HCT116 (cell line): ENCODE data around the gene FAM234A. TPM values are rescaled to one million over a fixed set of nuclear protein-coding genes. Genes with fewer than 3 reads are reported as not detected.

ENCODE experiments used
- ATAC-seq: fragments of 200-7000 bp; cut with Tn5 transposase; 2 replicates; pipeline ENCODE4 v1.9.1; 2020; ENCODE audit warnings: mild to moderate bottlenecking, moderate library complexity
- BruUV-seq: library from RNA; stranded (reverse); fragments of 400-500 nt; replicated peaks from 2 replicates; lab custom pipeline; 2021; lab: Mats Ljungman, UMichigan
- CTCF ChIA-PET: fragments of 300-600 bp; sonication (Branson Sonifier 250); formaldehyde crosslinking; loops from one replicate; lab custom pipeline; 2021; ENCODE audit warnings: antibody characterized with exemption; lab: Charles Lee
- POLR2A ChIA-PET: fragments of 300-600, 350-600 bp; sonication (Branson Sonifier 250); formaldehyde crosslinking; loops from one replicate; lab custom pipeline; 2021; ENCODE audit warnings: antibody characterized with exemption; lab: Charles Lee
- RAD21 ChIA-PET, 2 experiments: fragments of 300-600 bp; sonication (Branson Sonifier 250); formaldehyde crosslinking; loops; one replicate each; lab custom pipeline; 2023; ENCODE audit warnings: low total read pairs in 2 of 2; ENCODE audit not compliant: uncharacterized antibody in 2 of 2, unreplicated experiment in 2 of 2, low non-redundant PET in 1 of 2; lab: Charles Lee
- DNase-seq: peaks from one replicate; pipeline ENCODE4 v3.0.0-alpha.2; 2010; ENCODE audit warnings: low read depth, low spot score
- H2AFZ ChIP-seq: fragments of 200-600 bp; shearing (Covaris generic), sonication (generic); 2 replicates; pipeline ENCODE4 v1.6.1; 2017; ENCODE audit warnings: low read depth, mixed run types, mixed read lengths, antibody characterized with exemption, low read length; ENCODE audit not compliant: poor library complexity, severe bottlenecking
- H3K27ac ChIP-seq: 2 replicates; pipeline ENCODE4 v1.5.1; 2012; ENCODE audit warnings: low read depth, low read length
- H3K27me3 ChIP-seq: fragments of 200-600 bp; sonication (generic); 2 replicates; pipeline ENCODE4 v1.6.1; 2016; ENCODE audit warnings: mixed run types, low read length, mixed read lengths; ENCODE audit not compliant: insufficient read depth
- H3K36me3 ChIP-seq, 2 experiments: fragments of 200-500 bp in 1 of 2; fragments of 200-600 bp in 1 of 2; sonication (Bioruptor generic) in 1 of 2; sonication (generic) in 1 of 2; 2 replicates each; pipeline versions ENCODE4 v1.5.1 to v1.6.1; 2014 to 2016; ENCODE audit warnings: low read length in 2 of 2, inconsistent platforms in 1 of 2, mixed read lengths in 1 of 2, mixed run types in 1 of 2; ENCODE audit not compliant: insufficient read depth in 2 of 2, control insufficient read depth in 1 of 2
- H3K4me1 ChIP-seq, 2 experiments: fragments of 200-600 bp in 1 of 2; sonication (generic) in 1 of 2; 2 replicates each; pipeline versions ENCODE4 v1.5.1 to v1.6.1; 2012 to 2017; ENCODE audit warnings: low read length in 2 of 2, inconsistent platforms in 1 of 2, mild to moderate bottlenecking in 1 of 2, mixed read lengths in 1 of 2, mixed run types in 1 of 2, moderate library complexity in 1 of 2; ENCODE audit not compliant: insufficient read depth in 2 of 2, control insufficient read depth in 1 of 2
- H3K4me2 ChIP-seq: fragments of 200-600 bp; sonication (generic); 2 replicates; pipeline ENCODE4 v1.6.1; 2017; ENCODE audit warnings: mixed run types, low read length, mixed read lengths
- H3K4me3 ChIP-seq, 2 experiments: fragments of 200-600 bp in 1 of 2; sonication (generic) in 1 of 2; replicated peaks in 1 of 2; 2 replicates each; pipeline ENCODE4 v1.5.1; 2011 to 2016; ENCODE audit warnings: low read length in 2 of 2, control low read depth in 1 of 2, low read depth in 1 of 2, mild to moderate bottlenecking in 1 of 2, mixed read lengths in 1 of 2, mixed run types in 1 of 2
- H3K79me2 ChIP-seq: fragments of 200-600 bp; sonication (generic); 2 replicates; pipeline ENCODE4 v1.6.1; 2017; ENCODE audit warnings: mild to moderate bottlenecking, mixed run types, low read length, moderate library complexity, mixed read lengths; ENCODE audit not compliant: insufficient read depth
- H3K9ac ChIP-seq: fragments of 200-600 bp; sonication (generic); 2 replicates; pipeline ENCODE4 v1.6.1; 2016; ENCODE audit warnings: low read length, mixed read lengths
- H3K9me2 ChIP-seq: fragments of 200-600 bp; sonication (generic), shearing (Covaris generic); 2 replicates; pipeline ENCODE4 v1.6.1; 2017; ENCODE audit warnings: mixed run types, mild to moderate bottlenecking, moderate library complexity; ENCODE audit not compliant: insufficient read depth
- H3K9me3 ChIP-seq, 2 experiments: fragments of 200-500 bp in 1 of 2; fragments of 200-600 bp in 1 of 2; sonication (Bioruptor generic) in 1 of 2; sonication (generic) in 1 of 2; 2 replicates each; pipeline ENCODE4 v1.6.1; 2014 to 2017; ENCODE audit warnings: low read length in 2 of 2, mixed read lengths in 2 of 2, inconsistent platforms in 1 of 2, low read depth in 1 of 2, mild to moderate bottlenecking in 1 of 2, mixed run types in 1 of 2, moderate library complexity in 1 of 2; ENCODE audit not compliant: control insufficient read depth in 1 of 2, insufficient read depth in 1 of 2
- H4K20me1 ChIP-seq: fragments of 200-600 bp; sonication (generic), shearing (Covaris generic); 2 replicates; pipeline ENCODE4 v1.6.1; 2017; ENCODE audit warnings: mixed run types, mild to moderate bottlenecking, moderate library complexity; ENCODE audit not compliant: insufficient read depth
- EGR1 ChIP-seq: IDR thresholded peaks from 2 replicates; pipeline ENCODE4 v1.6.1; 2012; ENCODE audit warnings: low read depth
- EZH2phosphoT487 ChIP-seq: fragments of 200-600 bp; IDR thresholded peaks from 2 replicates; pipeline ENCODE4 v1.6.1; 2018; ENCODE audit warnings: antibody characterized with exemption, borderline replicate concordance
- JUND ChIP-seq: IDR thresholded peaks from 2 replicates; pipeline ENCODE4 v1.6.1; 2012
- POLR2AphosphoS5 ChIP-seq: IDR thresholded peaks from 2 replicates; pipeline ENCODE4 v1.6.1; 2011; ENCODE audit warnings: mild to moderate bottlenecking, low read depth, low read length, moderate library complexity
- SIN3A ChIP-seq: IDR thresholded peaks from 2 replicates; pipeline ENCODE4 v1.6.1; 2012; ENCODE audit warnings: low read depth
- SRF ChIP-seq: IDR thresholded peaks from 2 replicates; pipeline ENCODE4 v1.6.1; 2012; ENCODE audit warnings: low read depth
- ZFX ChIP-seq: fragments of 450-650 bp; IDR thresholded peaks from 2 replicates; pipeline ENCODE4 v1.6.1; 2017
- ZNF274 ChIP-seq: fragments of 200-500 bp; sonication (Bioruptor generic); IDR thresholded peaks from 2 replicates; pipeline ENCODE4 v1.6.1; 2014; ENCODE audit warnings: mild to moderate bottlenecking, low read depth, low read length, inconsistent platforms
- intact Hi-C: fragments of 100-400 bp; cut with micrococcal nuclease; formaldehyde crosslinking; loops from 2 replicates; pipeline ENCODE4 v1.10.0; 2022
- total RNA-seq: library from RNA; stranded (reverse); gene quantifications from one replicate; pipeline ENCODE4 v1.2.1, GENCODE V29; 2021; ENCODE audit not compliant: unreplicated experiment

FAM234A gene
- total RNA-seq, 1 experiment from 2014 or later: 36.4 TPM

GRCh38 chr16:193441-193840, 41.2 kb upstream of the FAM234A start:
- peaks cover 5 to 11% of the 10 kb centered on the region in 2 experiments for H3K36me3 ChIP-seq
- no TSS peak for BruUV-seq

GRCh38 chr16:194516-194915, 40.1 kb upstream of the FAM234A start:
- no peaks in the 10 kb centered on the region for H3K27me3 ChIP-seq
- no peaks in the 10 kb centered on the region for H3K79me2 ChIP-seq
- no peak overlapping the region for H3K4me3 ChIP-seq
- no peaks in the 10 kb centered on the region for H3K9me2 ChIP-seq
- TF ChIP-seq SRF (no peak), JUND (no peak), SIN3A (no peak), POLR2AphosphoS5 (no peak), ZNF274 (no peak)
- POLR2A ChIA-PET: no interaction called here
- H3K9ac ChIP-seq: no peak overlapping the region
- H3K9me3 ChIP-seq: no peaks in the 10 kb centered on the region
- no TSS peak for BruUV-seq
- no peak overlapping the region for H3K27ac ChIP-seq
- H4K20me1 ChIP-seq: no peaks in the 10 kb centered on the region
- H2AFZ ChIP-seq: no peak overlapping the region
- intact Hi-C loops: no loop called here
- H3K4me1 ChIP-seq: no peaks in the 10 kb centered on the region
- RAD21 ChIA-PET: no interaction called here
- ATAC-seq (no peak), DNase-seq (no peak)
- H3K4me2 ChIP-seq: no peak overlapping the region
- H3K36me3 ChIP-seq: peaks cover 7 to 13% of the 10 kb centered on the region in 2 experiments
- CTCF ChIA-PET: interaction anchor here (0.6 kb wide), 1 partner anchor 254 kb away, joined by 3 read pairs; no protein-coding TSS in a partner anchor

More at GRCh38 chr16:193441-193840, 41.2 kb upstream of the FAM234A start:
- no peaks in the 10 kb centered on the region for H3K4me1 ChIP-seq
- ChIA-PET POLR2A (no interaction called here), CTCF (no interaction called here), RAD21 (no interaction called here)
- ATAC-seq (no peak), DNase-seq (no peak)
- no peaks in the 10 kb centered on the region for H4K20me1 ChIP-seq
- no peak overlapping the region for H2AFZ ChIP-seq
- no peak overlapping the region for H3K27ac ChIP-seq
- no peaks in the 10 kb centered on the region for H3K27me3 ChIP-seq
- intact Hi-C loops: no loop called here
- no peaks in the 10 kb centered on the region for H3K79me2 ChIP-seq
- no peak overlapping the region for H3K9ac ChIP-seq
- H3K4me3 ChIP-seq: no peak overlapping the region
- no peaks in the 10 kb centered on the region for H3K9me2 ChIP-seq
- H3K4me2 ChIP-seq: no peak overlapping the region
- TF ChIP-seq EZH2phosphoT487 (no peak), EGR1 (no peak), ZFX (no peak)
- H3K9me3 ChIP-seq: no peaks in the 10 kb centered on the region
